Esophagus squamous epithelium (tissue), 4 donors: ENCODE data around the gene MYRFL.

Experiments used
- POLR2A ChIP-seq, 4 donors: fragments of 450-650 bp; IDR thresholded peaks; one replicate each; pipeline ENCODE4 v1.6.1; 2017; ENCODE audit warnings: antibody characterized with exemption in 4 of 4, mild to moderate bottlenecking in 4 of 4, moderate library complexity in 3 of 4
- TF ChIP-seq, protein P1 (sequence below), 6 experiments: fragments of 450-650 bp in 4 of 6; fragments of 200-600 bp in 2 of 6; sonication (generic) in 2 of 6; IDR thresholded peaks; one replicate each; pipeline ENCODE4 v1.5.1; 2016 to 2019; ENCODE audit warnings: antibody characterized with exemption in 6 of 6, mild to moderate bottlenecking in 4 of 6, moderate library complexity in 4 of 6

DNA sequence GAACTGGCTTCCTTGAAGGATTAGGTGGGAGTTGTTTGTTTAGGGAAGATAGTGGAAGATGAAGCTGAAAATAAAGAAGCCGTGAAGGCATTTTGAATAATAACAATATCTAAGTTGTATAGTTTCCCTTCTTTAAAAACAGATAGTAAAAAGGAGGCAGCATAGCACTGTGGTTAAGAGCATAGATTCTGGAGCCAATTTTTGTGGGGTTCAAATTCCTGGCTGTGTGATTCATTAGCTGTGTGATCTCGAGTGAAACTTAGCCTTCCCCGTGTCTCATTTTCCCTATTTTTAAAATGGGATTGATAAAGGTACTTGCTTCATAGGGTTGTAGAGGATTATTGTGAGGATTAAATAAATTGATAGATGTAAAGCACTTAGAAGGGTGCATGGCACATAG is 104.5 kb downstream of the MYRFL start:
- TF ChIP-seq, protein P1, sequence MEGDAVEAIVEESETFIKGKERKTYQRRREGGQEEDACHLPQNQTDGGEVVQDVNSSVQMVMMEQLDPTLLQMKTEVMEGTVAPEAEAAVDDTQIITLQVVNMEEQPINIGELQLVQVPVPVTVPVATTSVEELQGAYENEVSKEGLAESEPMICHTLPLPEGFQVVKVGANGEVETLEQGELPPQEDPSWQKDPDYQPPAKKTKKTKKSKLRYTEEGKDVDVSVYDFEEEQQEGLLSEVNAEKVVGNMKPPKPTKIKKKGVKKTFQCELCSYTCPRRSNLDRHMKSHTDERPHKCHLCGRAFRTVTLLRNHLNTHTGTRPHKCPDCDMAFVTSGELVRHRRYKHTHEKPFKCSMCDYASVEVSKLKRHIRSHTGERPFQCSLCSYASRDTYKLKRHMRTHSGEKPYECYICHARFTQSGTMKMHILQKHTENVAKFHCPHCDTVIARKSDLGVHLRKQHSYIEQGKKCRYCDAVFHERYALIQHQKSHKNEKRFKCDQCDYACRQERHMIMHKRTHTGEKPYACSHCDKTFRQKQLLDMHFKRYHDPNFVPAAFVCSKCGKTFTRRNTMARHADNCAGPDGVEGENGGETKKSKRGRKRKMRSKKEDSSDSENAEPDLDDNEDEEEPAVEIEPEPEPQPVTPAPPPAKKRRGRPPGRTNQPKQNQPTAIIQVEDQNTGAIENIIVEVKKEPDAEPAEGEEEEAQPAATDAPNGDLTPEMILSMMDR (IDR thresholded peaks at IDR 0.05) = no peak
- no peak for TF ChIP-seq POLR2A (IDR thresholded peaks at IDR 0.05)
